ENCODE data around the gene HSH2D.

Gene HSH2D

DNA sequence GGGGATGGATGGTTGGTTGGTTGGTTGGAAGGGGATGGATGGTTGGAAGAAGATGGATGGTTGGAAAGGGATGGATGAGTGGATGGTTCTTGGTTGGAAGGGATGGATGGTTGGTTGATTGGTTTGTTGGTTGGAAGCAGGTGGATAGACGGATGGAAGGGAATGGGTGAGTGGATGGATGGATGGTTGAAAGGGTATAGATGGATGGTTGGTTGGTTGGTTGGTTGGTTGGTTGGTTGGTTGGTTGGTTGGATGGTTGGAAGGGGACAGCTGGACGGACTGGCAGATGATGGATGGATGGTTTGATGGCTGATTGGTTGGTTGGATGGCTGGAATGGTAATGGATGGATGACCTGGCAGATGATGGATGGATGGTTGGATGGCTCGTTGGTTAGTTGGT lies 11.8 kb upstream of the HSH2D start:
- Mint-ChIP-seq H3K27ac (peak overlapping the region; percentile 54), H3K9me3 (peaks cover 11% of the 10 kb centered on the region), H3K27me3 (no peaks in the 10 kb centered on the region), H3K4me1 (peaks cover 25% of the 10 kb centered on the region), H3K4me3 (no peak overlapping the region), H3K36me3 (peaks cover 39% of the 10 kb centered on the region)
- DNase-seq (ENCODE audit: low spot score in 2 of 2) (no peak), ATAC-seq (ENCODE audit: low read depth) (no peak)

DNA sequence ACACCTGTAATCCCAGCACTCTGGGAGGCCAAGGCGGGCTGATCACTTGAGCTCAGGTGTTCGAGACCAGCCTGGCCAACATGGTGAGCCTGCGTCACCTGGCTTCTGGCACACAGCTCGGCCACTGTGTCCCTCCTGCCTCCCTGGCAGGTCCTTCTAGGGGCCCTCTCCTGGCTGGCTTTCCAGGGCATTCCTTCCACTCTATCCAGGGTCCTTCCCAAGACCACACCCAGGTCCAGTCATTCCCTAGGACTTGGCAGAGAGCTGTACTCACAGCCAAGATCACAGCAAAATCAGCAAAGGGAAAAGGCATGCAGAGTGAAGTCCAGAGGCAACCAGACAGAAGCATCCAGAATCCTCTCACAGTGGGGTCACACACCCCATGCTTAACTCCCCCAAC lies 9.7 kb upstream of the HSH2D start:
- H3K27ac Mint-ChIP-seq: peak overlapping the region; percentile 58
- H3K4me1 Mint-ChIP-seq: peaks cover 27% of the 10 kb centered on the region

DNA sequence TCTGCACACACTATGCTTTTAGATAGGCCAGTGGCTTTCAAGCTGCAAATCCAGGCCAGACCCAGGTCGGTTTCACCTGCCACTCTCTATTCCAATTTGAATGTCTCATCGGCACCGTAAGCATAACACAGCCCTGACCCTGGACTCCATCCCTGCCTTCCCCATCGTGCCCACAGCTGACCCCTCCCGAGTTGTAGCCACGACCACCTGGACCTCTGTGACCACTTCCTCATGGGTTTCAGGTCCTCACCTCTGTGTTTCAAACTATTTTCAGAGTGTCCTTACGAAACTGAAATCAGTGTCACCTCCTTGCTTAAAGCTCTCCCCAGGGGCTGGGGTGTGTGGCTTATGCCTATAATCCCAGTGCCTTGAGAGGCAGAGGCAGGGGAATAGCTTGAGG lies 9.0 kb upstream of the HSH2D start:
- peak overlapping the region; percentile 6 for H3K27ac Mint-ChIP-seq
- peaks cover 11% of the 10 kb centered on the region for H3K9me3 Mint-ChIP-seq
- ATAC-seq (ENCODE audit: low read depth) (no peak), DNase-seq (ENCODE audit: low spot score in 2 of 2) (no peak)
- H3K36me3 Mint-ChIP-seq: peaks cover 29% of the 10 kb centered on the region
- H3K4me3 Mint-ChIP-seq: no peak overlapping the region
- H3K4me1 Mint-ChIP-seq: peaks cover 27% of the 10 kb centered on the region
- H3K27me3 Mint-ChIP-seq: no peaks in the 10 kb centered on the region

More for the DNA sequence above, 9.7 kb upstream of the HSH2D start:
- no peak for DNase-seq (ENCODE audit: low spot score in 2 of 2)
- Mint-ChIP-seq H3K36me3 (peaks cover 34% of the 10 kb centered on the region), H3K27me3 (no peaks in the 10 kb centered on the region), H3K9me3 (peaks cover 11% of the 10 kb centered on the region), H3K4me3 (no peak overlapping the region)
- ATAC-seq (ENCODE audit: low read depth): no peak

DNA sequence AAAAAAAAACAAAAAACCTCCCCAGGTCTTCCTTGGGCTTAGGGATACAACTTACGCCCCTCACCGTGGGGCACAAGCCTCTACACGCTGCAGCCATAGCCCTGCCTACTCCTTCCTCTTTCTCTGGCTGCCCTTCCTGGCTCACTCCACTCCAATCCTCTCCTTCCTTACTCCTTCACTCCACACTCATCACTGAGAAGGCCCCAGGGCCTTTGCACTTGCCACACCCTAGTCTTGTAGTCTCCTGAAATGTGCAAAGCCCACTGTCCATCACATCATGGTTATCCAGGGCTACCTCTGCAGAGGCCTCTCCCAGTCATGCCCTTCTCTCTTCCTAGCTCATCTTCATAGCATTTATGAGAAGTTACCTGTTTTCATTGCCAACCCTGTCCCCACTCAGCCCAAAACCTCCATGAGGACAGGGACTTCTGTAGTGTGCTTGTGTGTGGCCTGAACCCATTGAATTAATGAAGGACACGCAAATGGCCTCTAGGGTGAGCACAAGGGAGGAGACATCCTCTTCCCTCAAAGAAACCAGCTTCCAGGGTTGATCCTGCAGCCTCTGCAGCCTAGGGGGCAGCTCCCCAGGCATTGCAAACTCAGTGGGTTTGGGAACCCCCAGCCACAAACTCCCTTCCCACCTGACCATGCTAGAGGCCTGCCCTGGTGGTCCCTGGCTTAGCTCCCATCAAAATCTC lies 7.9 kb upstream of the HSH2D start:
- Mint-ChIP-seq H3K36me3 (peaks cover 23% of the 10 kb centered on the region), H3K9me3 (peaks cover 11% of the 10 kb centered on the region), H3K27me3 (no peaks in the 10 kb centered on the region), H3K4me1 (peaks cover 30% of the 10 kb centered on the region), H3K27ac (peak overlapping the region; percentile 7), H3K4me3 (peak overlapping the region; percentile 25)
- no peak for DNase-seq (ENCODE audit: low spot score in 2 of 2)
- ATAC-seq (ENCODE audit: low read depth): no peak

DNA sequence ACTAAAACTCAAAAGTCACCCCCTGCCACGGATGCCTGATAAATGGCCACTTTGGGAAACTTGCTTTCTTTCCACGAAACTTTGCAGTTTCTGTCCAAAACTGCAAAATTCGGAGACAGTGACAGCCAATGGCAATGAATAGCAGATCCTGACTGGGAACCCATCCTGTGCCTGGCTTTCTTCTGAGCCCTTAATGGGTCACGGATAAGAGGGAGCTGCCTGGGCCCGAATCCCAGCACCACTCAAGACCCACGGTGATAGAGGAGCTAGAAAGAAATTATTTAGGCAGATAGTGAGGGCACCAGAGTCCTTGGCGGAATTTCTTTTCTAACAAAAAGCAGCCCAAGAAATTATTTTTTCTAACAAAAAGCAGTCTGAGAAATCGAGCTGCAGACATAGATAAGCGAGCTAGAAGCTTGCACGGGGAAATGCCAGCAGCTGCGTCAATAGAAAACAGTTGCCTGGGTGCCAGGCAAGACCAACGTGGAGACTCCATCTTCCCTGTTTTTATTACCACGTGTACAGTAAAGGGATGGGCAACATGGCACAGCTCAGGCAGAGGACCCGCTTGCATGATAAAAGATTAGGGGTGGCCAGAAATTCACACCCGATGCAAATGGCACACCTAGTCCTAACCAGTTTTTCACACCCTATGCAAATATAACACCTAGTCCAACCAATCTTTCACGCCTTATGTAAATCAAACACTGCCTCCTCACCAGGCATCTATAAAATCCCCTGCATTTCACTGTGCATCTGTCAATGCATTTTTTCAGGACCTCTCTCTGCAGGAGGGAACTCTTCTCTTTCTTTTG lies 7.1 kb upstream of the HSH2D start:
- ATAC-seq (ENCODE audit: low read depth) (no peak), DNase-seq (ENCODE audit: low spot score in 2 of 2) (no peak)
- H3K4me3 Mint-ChIP-seq: no peak overlapping the region
- H3K27me3 Mint-ChIP-seq: no peaks in the 10 kb centered on the region
- H3K9me3 Mint-ChIP-seq: peaks cover 7% of the 10 kb centered on the region
- peak overlapping the region; percentile 25 for H3K27ac Mint-ChIP-seq
- peaks cover 19% of the 10 kb centered on the region for H3K36me3 Mint-ChIP-seq
- H3K4me1 Mint-ChIP-seq: peaks cover 32% of the 10 kb centered on the region

DNA sequence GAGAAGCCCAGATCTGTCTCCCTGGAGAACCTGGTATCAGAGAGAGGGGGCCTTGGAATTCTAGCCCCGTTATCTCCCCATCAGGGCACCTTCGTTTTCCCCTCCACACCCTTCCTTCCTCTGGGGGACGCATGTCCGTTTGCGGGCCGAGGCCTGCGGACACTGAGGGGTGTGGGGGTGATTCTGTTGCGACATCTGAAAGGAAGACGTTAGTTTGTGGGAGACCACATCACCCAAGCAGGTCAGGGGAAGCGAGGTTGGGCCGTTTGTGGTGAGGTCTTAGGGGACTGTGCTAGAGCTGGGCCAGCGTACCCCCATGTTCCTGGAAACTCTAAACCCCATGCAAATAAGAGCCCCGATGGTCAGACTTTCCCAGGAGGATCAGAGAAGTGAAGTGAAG lies 3.7 kb upstream of the HSH2D start:
- Mint-ChIP-seq H3K27ac (peak overlapping the region; percentile 92), H3K4me1 (peaks cover 42% of the 10 kb centered on the region), H3K4me3 (peak overlapping the region; percentile 39), H3K36me3 (peaks cover 7% of the 10 kb centered on the region), H3K9me3 (peaks cover 3% of the 10 kb centered on the region), H3K27me3 (no peaks in the 10 kb centered on the region)
- no peak for DNase-seq (ENCODE audit: low spot score in 2 of 2)
- ATAC-seq (ENCODE audit: low read depth): no peak

DNA sequence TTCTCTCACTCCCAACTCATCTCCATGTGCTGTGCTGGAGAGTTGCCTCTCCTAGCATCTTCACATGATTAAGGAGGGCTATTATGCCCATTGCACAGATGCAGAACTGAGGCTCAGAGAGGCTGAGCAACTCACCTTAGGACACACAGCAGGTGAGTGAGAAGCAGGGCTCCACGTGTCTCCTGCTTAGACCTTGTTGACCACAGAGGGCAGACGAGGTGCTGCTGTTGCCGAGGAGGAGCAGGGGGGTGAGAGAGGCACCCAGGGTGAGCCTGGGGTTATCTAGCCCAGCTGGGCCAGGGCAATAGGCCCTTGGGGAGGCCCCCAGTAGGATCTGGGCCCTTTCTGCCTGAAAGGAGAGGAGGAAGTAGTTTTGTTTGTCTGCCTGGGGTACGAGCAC lies 2.4 kb upstream of the HSH2D start:
- DNase-seq (ENCODE audit: low spot score in 2 of 2) (peak; percentile 61 to 66), ATAC-seq (ENCODE audit: low read depth) (peak; percentile 60)
- Mint-ChIP-seq H3K9me3 (peaks cover 3% of the 10 kb centered on the region), H3K36me3 (peaks cover 11% of the 10 kb centered on the region), H3K4me1 (peaks cover 38% of the 10 kb centered on the region), H3K27me3 (no peaks in the 10 kb centered on the region), H3K27ac (peak overlapping the region; percentile 98), H3K4me3 (peak overlapping the region; percentile 52)

DNA sequence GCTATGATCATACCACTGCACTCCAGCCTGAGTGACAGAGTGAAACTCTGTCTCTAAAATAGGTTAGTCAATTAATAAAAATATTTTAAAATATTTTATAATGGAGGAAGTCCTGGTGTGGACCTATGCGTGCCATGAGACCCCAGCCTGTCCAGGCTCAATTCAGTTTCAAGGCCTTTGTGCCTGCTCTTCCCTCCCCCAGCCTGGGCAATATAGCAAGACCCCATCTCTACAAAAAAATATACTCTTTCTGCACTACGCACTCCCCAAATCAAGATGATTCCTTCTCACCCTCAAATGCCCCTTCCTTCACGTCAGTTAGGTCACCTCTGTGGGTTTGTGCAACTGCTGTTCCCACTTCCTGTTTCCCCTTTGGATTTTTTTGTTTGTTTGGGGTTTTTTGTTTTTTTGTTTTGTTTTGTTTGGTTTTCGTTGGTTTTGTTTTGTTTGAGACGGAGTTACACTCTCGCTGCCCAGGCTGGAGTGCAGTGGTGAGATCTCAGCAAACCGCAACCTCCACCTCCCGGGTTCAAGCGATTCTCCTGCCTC lies 1.4 kb upstream of the HSH2D start:
- Mint-ChIP-seq H3K9me3 (peaks cover 3% of the 10 kb centered on the region), H3K4me1 (peaks cover 34% of the 10 kb centered on the region), H3K27me3 (no peaks in the 10 kb centered on the region), H3K4me3 (peak overlapping the region; percentile 9), H3K36me3 (peaks cover 13% of the 10 kb centered on the region), H3K27ac (peak overlapping the region; percentile 98)
- DNase-seq (ENCODE audit: low spot score in 2 of 2) (no peak), ATAC-seq (ENCODE audit: low read depth) (no peak)

DNA sequence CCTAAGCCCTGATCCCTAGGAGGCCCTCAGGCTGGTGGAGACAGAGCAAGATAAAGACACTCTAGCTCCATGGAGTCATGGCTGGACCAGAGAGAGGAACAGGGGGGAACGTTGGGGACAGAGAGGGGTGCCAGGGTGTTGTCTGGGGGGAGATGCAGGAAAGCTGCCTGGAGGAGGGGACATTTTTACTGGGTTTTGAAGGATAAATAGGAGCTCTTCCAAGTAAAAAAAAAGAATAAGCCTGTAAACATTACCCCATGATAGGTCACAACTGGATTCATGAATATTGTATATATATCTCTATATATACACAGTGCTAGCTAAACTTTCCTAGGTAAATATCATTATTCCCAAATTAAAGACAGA lies 714 bp downstream of the HSH2D start:
- Mint-ChIP-seq H3K9me3 (peaks cover 3% of the 10 kb centered on the region), H3K27ac (peak overlapping the region; percentile 98), H3K4me3 (peak overlapping the region; percentile 99), H3K27me3 (no peaks in the 10 kb centered on the region), H3K4me1 (peaks cover 39% of the 10 kb centered on the region), H3K36me3 (peaks cover 17% of the 10 kb centered on the region)
- no peak for ATAC-seq (ENCODE audit: low read depth)
- DNase-seq (ENCODE audit: low spot score in 2 of 2): no peak

DNA sequence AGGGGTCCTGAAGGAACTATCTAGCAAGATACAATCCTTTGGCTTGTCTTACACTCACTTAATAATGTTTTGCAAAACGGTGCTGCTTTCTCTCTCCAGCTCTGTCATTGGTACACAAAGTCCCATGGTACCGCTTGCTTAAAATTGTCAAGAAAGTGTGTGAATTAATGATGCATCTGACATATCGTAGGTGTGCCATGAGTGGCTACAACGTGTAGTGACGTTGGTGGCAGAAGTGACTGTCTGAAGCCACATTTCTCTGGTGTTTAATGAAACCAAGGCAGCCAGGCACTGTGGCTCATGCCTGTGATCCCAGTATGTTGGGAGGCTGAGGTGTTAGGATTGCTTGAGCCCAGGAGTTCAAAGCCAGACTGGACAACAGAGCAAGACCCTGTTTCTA lies 2.6 kb downstream of the HSH2D start:
- H3K27ac Mint-ChIP-seq: peak overlapping the region; percentile 98
- no peak for DNase-seq (ENCODE audit: low spot score in 2 of 2)
- H3K9me3 Mint-ChIP-seq: peaks cover 3% of the 10 kb centered on the region
- ATAC-seq (ENCODE audit: low read depth): no peak
- peak overlapping the region; percentile 99 for H3K4me3 Mint-ChIP-seq
- H3K36me3 Mint-ChIP-seq: peaks cover 19% of the 10 kb centered on the region
- no peaks in the 10 kb centered on the region for H3K27me3 Mint-ChIP-seq
- peaks cover 39% of the 10 kb centered on the region for H3K4me1 Mint-ChIP-seq

DNA sequence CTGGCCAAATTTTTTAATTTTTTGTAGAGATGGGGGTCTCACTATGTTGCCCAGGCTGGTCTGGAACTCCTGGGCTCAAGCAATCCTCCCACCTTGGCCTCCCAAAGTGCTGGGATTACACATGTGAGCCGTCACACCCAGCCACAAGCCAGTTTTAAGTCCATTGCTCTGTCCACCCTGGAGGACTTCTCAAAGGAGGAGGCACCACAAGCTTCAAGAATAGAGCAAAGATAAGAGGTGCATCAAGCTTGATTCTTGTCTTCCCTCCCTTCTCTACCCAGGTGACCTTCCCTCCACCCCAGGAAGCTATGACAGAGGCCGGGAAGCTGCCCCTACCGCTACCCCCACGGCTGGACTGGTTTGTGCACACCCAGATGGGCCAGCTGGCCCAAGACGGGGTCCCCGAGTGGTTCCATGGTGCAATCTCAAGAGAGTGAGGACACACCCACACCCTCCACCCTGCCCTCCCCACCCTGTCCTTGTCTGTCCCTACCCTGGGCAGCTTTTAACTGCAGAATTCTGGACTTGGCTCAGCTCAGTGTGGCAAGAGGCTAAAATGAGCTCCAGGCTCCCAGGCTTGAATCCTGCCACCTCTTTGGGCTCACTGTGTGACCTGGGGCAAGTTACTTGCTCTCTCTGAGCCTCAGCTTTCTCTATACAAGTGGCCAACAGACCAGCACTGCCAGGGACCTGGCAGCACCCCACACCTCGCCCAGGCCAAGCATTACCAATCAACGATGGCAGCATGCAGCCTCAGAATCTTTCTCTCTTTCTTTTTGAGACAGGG lies 5.2 kb downstream of the HSH2D start:
- Mint-ChIP-seq H3K36me3 (peaks cover 24% of the 10 kb centered on the region), H3K4me3 (peak overlapping the region; percentile 69), H3K27me3 (no peaks in the 10 kb centered on the region), H3K27ac (peak overlapping the region; percentile 49), H3K4me1 (peaks cover 25% of the 10 kb centered on the region), H3K9me3 (no peaks in the 10 kb centered on the region)
- DNase-seq (ENCODE audit: low spot score in 2 of 2): no peak
- no peak for ATAC-seq (ENCODE audit: low read depth)

DNA sequence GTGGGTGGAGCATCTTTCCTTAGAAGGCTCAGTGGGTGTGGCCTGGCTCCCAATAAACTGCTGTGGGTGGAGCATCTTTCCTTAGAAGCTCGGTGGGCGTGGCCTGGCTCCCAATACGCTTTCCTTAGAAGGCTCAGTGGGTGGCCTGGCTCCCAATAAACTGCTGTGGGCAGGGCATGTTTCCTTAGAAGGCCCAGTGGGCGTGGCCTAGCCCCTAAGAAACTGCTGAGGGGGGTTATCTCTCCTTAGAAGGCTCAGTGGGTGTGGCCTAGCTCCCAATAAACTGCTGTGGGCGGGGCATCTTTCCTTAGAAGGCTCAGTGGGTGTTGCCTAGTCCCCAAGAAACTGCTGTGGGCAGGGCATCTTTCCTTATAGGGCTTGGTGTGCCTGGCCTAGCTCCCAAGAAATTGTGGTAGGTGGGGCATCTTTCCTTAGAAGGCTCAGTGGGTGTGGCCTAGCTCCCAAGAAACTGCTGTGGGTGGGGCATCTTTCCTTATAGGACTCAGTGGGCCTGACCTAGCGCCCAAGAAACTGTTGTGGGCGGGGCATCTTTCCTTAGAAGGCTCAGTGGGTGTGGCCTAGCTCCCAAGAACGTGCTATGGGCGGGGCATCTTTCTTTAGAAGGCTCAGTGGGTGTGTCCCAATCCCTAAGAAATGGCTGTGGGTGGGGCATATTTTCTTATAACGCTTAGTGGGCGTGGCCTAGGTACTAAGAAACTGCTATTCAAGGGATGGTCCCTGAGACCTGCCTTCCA lies 10.3 kb downstream of the HSH2D start:
- no peaks in the 10 kb centered on the region for H3K27me3 Mint-ChIP-seq
- H3K4me3 Mint-ChIP-seq: no peak overlapping the region
- H3K36me3 Mint-ChIP-seq: peaks cover 45% of the 10 kb centered on the region
- no peaks in the 10 kb centered on the region for H3K9me3 Mint-ChIP-seq
- peaks cover 37% of the 10 kb centered on the region for H3K4me1 Mint-ChIP-seq
- DNase-seq (ENCODE audit: low spot score in 2 of 2) (no peak), ATAC-seq (ENCODE audit: low read depth) (no peak)
- peak overlapping the region; percentile 20 for H3K27ac Mint-ChIP-seq

DNA sequence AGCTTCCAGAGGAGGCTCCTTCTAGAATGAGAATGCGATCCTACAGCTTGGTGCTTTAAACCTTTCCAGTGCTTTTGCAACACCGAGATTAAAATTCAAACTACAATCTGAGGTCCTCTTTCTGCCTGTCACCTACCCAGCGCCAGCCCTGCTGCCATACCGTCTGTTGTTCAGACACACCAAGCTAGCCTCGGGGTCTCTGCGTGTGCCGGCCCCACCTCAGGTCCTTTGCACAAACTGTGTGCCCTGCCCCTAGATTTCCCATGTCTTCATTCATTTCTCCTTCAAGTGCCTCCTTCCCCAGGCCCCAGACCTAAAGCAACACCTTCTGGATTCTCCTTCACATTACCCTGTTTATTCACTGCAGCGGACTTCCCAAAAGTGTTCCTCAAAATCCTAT lies 11.1 kb downstream of the HSH2D start:
- ATAC-seq (ENCODE audit: low read depth) (no peak), DNase-seq (ENCODE audit: low spot score in 2 of 2) (no peak)
- Mint-ChIP-seq H3K9me3 (no peaks in the 10 kb centered on the region), H3K36me3 (peaks cover 39% of the 10 kb centered on the region), H3K4me1 (peaks cover 29% of the 10 kb centered on the region), H3K27ac (peak overlapping the region; percentile 70), H3K4me3 (no peak overlapping the region), H3K27me3 (no peaks in the 10 kb centered on the region)
